CD4-positive, CD25-positive, alpha-beta regulatory T cell (primary cell): ENCODE results near the gene TSKS. TPM values are rescaled to one million over a fixed set of nuclear protein-coding genes. Genes with fewer than 3 reads are reported as not detected.
A peak's percentile ranks its signal among the peaks of the same experiment; 100 is the strongest.

Experiments
- ATAC-seq, 2 donors: fragments of 150-1000 bp; cut with Tn5 transposase; one replicate each; pipeline ENCODE4 v1.10.0; 2021; ENCODE audit warnings: low read depth in 2 of 2, moderate number of reproducible peaks in 2 of 2, moderate library complexity in 1 of 2
- DNase-seq, 3 donors: peaks; one replicate each; pipeline versions ENCODE4 v3.0.0 to v3.0.0-alpha.2; 2012 to 2022; ENCODE audit warnings: mixed read lengths in 1 of 3
- H3K27ac ChIP-seq: one replicate; pipeline ENCODE4 v1.7.0; 2013; ENCODE audit warnings: mild to moderate bottlenecking, low read length; ENCODE audit not compliant: insufficient read depth, poor library complexity, severe bottlenecking
- H3K27me3 ChIP-seq: one replicate; pipeline ENCODE4 v1.7.0; 2013; ENCODE audit warnings: low read length; ENCODE audit not compliant: control insufficient read depth, insufficient read depth
- H3K36me3 ChIP-seq: one replicate; pipeline ENCODE4 v1.7.0; 2013; ENCODE audit warnings: mild to moderate bottlenecking, low read length, moderate library complexity; ENCODE audit not compliant: control insufficient read depth, insufficient read depth
- H3K4me1 ChIP-seq: 2 replicates; pipeline ENCODE4 v1.7.0; 2013; ENCODE audit warnings: mild to moderate bottlenecking, low read length; ENCODE audit not compliant: insufficient read depth, control insufficient read depth, poor library complexity, severe bottlenecking
- H3K4me3 ChIP-seq: one replicate; pipeline ENCODE4 v1.7.0; 2013; ENCODE audit warnings: low read depth, mild to moderate bottlenecking, low read length, moderate library complexity
- H3K9me3 ChIP-seq, 2 experiments: 1 replicate in 1 of 2; 2 replicates in 1 of 2; pipeline ENCODE4 v1.7.0; 2013; ENCODE audit warnings: low read length in 2 of 2, mild to moderate bottlenecking in 1 of 2, moderate library complexity in 1 of 2; ENCODE audit not compliant: control insufficient read depth in 2 of 2
- H3K27ac Mint-ChIP-seq, 3 donors: one replicate each; pipeline ENCODE4 v1.8.0; 2020 to 2022; ENCODE audit warnings: mild to moderate bottlenecking in 3 of 3, mixed read lengths in 3 of 3, moderate library complexity in 2 of 3
- H3K27me3 Mint-ChIP-seq: one replicate; pipeline ENCODE4 v1.8.0; 2022; ENCODE audit warnings: mild to moderate bottlenecking, mixed read lengths
- H3K36me3 Mint-ChIP-seq: one replicate; pipeline ENCODE4 v1.8.0; 2020; ENCODE audit warnings: mixed read lengths
- H3K4me1 Mint-ChIP-seq, 4 donors: one replicate each; pipeline ENCODE4 v1.8.0; 2020 to 2022; ENCODE audit warnings: mixed read lengths in 4 of 4, mild to moderate bottlenecking in 1 of 4
- H3K4me3 Mint-ChIP-seq, 4 donors: one replicate each; pipeline ENCODE4 v1.8.0; 2020 to 2022; ENCODE audit warnings: mild to moderate bottlenecking in 4 of 4, mixed read lengths in 4 of 4, moderate library complexity in 3 of 4
- H3K9me3 Mint-ChIP-seq, 7 donors: one replicate each; pipeline ENCODE4 v1.8.0; 2020 to 2022; ENCODE audit warnings: mixed read lengths in 7 of 7, mild to moderate bottlenecking in 3 of 7, moderate library complexity in 2 of 7
- polyA plus RNA-seq, 4 donors: library from polyadenylated mRNA; unstranded; fragments of 300-500 nt; fragmentation: Illumina TruSeq; gene quantifications; one replicate each; pipeline ENCODE4 v1.2.3, GENCODE V29; 2021
- total RNA-seq: library from RNA; stranded (reverse); gene quantifications from one replicate; pipeline ENCODE4 v1.2.3, GENCODE V29; 2022

Gene TSKS
- total and polyA plus RNA-seq, 5 donors from 2014 or later, result 0.41 to 0.77 (median 0.45) TPM; not detected in 1

DNA sequence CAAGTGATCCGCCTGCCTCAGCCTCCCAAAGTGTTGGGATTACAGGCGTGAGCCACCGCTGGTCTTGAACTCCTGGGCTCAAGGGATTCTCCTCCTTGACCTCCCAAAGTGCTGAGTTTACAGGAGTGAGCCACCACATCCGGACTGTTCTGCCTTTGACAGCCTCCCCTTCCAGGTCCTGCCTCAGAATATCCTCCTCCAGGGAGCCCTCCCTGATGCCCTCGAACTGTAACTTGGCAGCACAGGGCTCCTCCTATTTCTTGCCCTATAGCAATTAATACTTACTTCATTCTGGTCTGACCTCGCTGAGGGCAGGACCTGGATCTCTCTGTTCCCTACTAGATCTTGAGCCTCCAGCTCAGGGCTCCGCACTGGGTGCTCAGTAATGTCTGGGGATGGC, 66.2 kb downstream of the TSKS start:
- H3K4me3 Mint-ChIP-seq, result no peak overlapping the region

DNA sequence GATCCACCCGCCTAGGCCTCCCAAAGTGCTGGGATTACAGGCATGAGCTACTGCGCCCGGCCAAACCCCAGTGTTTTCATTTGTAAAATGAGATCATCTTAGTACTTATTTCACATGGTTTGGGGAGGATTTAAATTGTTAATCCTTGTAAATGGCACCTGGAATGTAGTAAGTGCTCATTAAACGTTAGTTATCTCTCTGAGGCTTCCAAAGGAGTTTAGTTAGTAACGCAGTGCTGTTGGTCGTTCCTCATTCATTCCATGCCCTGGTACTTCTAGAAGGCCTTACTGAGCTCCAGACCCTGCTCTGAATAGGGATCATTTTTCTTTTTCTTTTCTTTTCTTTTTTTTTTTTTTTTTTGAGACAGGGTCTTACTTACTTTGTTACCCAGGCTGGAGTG, 67.0 kb downstream of the TSKS start:
- Mint-ChIP-seq H3K36me3 (no peaks in the 10 kb centered on the region), H3K4me1 (peaks cover 0 to 9% (median 3%) of the 10 kb centered on the region in 4 donors), H3K27ac (no peak overlapping the region), H3K4me3 (no peak overlapping the region), H3K9me3 (no peaks in the 10 kb centered on the region), H3K27me3 (peaks cover 12% of the 10 kb centered on the region)
- H3K4me1 ChIP-seq, result peaks cover 6% of the 10 kb centered on the region
- DNase-seq (no peak), ATAC-seq (no peak)
- no peak overlapping the region for H3K27ac ChIP-seq
- peaks cover 3% of the 10 kb centered on the region for H3K27me3 ChIP-seq
- no peaks in the 10 kb centered on the region for H3K36me3 ChIP-seq
- no peaks in the 10 kb centered on the region for H3K9me3 ChIP-seq
- H3K4me3 ChIP-seq, result no peak overlapping the region

More for the DNA sequence above, 66.2 kb downstream of the TSKS start:
- H3K27me3 ChIP-seq, result no peaks in the 10 kb centered on the region
- peaks cover 0 to 3% (median 0%) of the 10 kb centered on the region in 4 donors for H3K4me1 Mint-ChIP-seq
- no peaks in the 10 kb centered on the region for H3K36me3 Mint-ChIP-seq
- H3K9me3 Mint-ChIP-seq, result no peaks in the 10 kb centered on the region
- H3K27ac ChIP-seq, result no peak overlapping the region
- no peaks in the 10 kb centered on the region for H3K9me3 ChIP-seq
- DNase-seq (no peak), ATAC-seq (no peak)
- no peaks in the 10 kb centered on the region for H3K36me3 ChIP-seq
- no peaks in the 10 kb centered on the region for H3K4me1 ChIP-seq
- peaks cover 6% of the 10 kb centered on the region for H3K27me3 Mint-ChIP-seq
- H3K4me3 ChIP-seq, result no peak overlapping the region
- H3K27ac Mint-ChIP-seq, result peak overlapping the region in 1 of 3 donors; percentile 35

DNA sequence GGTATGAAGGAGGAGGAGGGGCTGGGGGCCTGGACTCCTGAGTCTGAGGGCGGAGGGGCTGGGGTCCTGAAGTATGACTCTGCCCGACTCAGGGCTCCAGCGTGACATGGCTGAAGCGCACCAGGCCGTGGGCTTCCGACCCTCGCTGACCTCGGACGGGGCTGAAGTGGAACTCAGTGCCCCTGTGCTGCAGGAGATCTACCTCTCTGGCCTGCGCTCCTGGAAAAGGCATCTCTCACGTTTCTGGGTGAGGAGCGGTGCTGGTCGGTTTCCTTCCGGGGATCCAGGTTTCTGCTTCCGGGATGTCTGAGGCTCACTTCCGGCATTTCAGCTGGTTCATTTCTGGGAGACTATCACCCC, 71.0 kb downstream of the TSKS start:
- no peaks in the 10 kb centered on the region for H3K36me3 ChIP-seq
- H3K27ac ChIP-seq, result no peak overlapping the region
- Mint-ChIP-seq H3K27ac (no peak overlapping the region), H3K4me3 (peak overlapping the region in 1 of 4 donors; percentile 2), H3K9me3 (no peaks in the 10 kb centered on the region), H3K4me1 (peaks cover 6 to 26% (median 12%) of the 10 kb centered on the region in 4 donors), H3K27me3 (peaks cover 22% of the 10 kb centered on the region), H3K36me3 (peaks cover 4% of the 10 kb centered on the region)
- H3K4me3 ChIP-seq, result no peak overlapping the region
- ATAC-seq, result no peak
- H3K9me3 ChIP-seq, result no peaks in the 10 kb centered on the region
- H3K27me3 ChIP-seq, result peaks cover 3% of the 10 kb centered on the region
- peaks cover 19% of the 10 kb centered on the region for H3K4me1 ChIP-seq
- no peak for DNase-seq

DNA sequence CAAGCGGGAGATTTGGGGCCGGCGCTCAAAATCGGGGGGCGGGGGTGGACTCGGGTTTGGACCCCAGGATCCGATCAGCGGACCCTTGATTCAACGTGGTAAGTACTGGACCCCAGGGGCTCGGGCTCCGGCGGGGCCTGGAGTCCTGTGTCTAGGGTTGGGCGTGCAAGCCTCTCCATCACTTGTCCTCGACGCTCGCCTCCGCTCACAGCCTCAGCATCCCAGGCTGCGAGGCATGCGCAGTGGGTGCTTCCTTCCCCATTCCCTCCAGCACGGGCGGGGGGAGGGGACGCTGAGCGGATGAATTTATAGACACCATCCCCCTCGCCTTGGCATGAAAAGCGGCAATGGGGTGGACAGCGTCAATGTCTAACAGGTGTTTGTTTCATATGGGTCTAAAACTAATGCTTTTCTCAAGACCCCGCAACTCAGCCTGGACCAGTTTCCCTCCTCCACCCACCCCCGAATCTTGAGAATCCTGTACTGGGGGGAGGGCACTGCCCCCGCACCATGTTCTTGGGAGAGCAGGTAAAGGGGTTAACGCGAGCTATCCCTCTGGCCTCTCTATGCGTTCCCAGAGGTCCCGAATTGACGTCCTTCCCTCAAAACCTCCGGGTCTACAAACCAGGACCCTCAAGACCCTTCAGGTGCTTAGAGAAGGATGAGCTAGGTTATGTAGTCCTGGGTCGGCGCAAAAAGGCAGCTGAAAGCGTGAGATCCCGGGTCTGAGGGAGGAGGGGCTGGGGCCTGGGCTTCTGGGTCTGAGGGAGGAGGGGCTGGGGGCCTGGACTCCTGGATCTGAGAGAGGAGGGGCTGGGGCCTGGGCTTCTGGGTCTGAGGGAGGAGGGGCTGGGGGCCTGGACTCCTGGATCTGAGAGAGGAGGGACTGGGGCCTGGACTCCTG, 71.6 kb downstream of the TSKS start:
- Histone ChIP-seq H3K4me1 (peaks cover 19% of the 10 kb centered on the region), H3K27ac (no peak overlapping the region), H3K9me3 (no peaks in the 10 kb centered on the region), H3K27me3 (peaks cover 3% of the 10 kb centered on the region), H3K4me3 (no peak overlapping the region), H3K36me3 (peaks cover 3% of the 10 kb centered on the region)
- Mint-ChIP-seq H3K36me3 (peaks cover 4% of the 10 kb centered on the region), H3K27ac (peak overlapping the region in 2 of 3 donors; percentile 49 to 81), H3K27me3 (peaks cover 22% of the 10 kb centered on the region), H3K4me3 (peak overlapping the region; percentile 71 to 98 (median 91)), H3K9me3 (no peaks in the 10 kb centered on the region), H3K4me1 (peaks cover 6 to 26% (median 12%) of the 10 kb centered on the region in 4 donors)
- DNase-seq (no peak), ATAC-seq (peak in 1 of 2 donors; percentile 30)

DNA sequence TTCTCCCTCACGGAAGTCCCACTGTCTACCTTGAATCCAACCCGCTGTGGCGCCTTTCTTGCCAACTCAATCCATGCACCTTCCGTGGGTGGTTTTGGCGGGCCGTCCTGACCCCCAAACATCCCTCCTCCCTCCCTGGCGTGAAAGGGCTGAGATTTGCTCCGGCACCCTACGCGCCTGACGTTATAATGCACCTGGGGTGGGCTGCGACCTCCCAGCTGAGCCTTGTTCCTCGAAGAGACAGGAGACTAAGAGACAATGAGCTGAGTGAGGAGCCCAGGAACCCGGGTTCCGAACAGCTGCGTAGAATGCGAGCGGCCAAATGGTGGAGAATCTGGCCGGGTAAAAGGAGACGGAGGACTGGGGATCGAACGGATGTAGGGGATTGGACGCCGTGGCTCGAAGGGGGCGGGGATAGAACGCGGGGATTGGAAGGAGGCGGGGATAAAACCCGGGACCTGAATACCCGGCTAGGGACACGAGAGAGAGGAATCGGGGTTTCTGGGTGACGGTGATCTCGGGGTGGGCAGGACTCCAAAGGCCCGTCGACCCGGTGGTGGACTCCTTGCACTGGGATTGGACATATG, 72.4 kb downstream of the TSKS start, which contains the start of gene CPT1C:
Gene CPT1C (plus strand): TSS at position 461 of the 587 bp plus-strand sequence. CDS start 1,137 bp downstream, outside the sequence.
- Mint-ChIP-seq H3K4me1 (peaks cover 6 to 26% (median 12%) of the 10 kb centered on the region in 4 donors), H3K4me3 (peak within 1 kb of the TSS; percentile 71 to 98 (median 91)), H3K9me3 (no peaks in the 10 kb centered on the region), H3K27me3 (peaks cover 22% of the 10 kb centered on the region), H3K27ac (peak within 1 kb of the TSS; percentile 49 to 86 (median 81)), H3K36me3 (peaks cover 5% of the 10 kb centered on the region)
- DNase-seq (peak; percentile 37 to 63 (median 55)), ATAC-seq (peak; percentile 34 to 40)
- Histone ChIP-seq H3K27ac (no peak within 1 kb of the TSS), H3K9me3 (no peaks in the 10 kb centered on the region), H3K4me3 (peak within 1 kb of the TSS; percentile 55), H3K27me3 (peaks cover 3% of the 10 kb centered on the region), H3K36me3 (peaks cover 8% of the 10 kb centered on the region), H3K4me1 (peaks cover 19% of the 10 kb centered on the region)

DNA sequence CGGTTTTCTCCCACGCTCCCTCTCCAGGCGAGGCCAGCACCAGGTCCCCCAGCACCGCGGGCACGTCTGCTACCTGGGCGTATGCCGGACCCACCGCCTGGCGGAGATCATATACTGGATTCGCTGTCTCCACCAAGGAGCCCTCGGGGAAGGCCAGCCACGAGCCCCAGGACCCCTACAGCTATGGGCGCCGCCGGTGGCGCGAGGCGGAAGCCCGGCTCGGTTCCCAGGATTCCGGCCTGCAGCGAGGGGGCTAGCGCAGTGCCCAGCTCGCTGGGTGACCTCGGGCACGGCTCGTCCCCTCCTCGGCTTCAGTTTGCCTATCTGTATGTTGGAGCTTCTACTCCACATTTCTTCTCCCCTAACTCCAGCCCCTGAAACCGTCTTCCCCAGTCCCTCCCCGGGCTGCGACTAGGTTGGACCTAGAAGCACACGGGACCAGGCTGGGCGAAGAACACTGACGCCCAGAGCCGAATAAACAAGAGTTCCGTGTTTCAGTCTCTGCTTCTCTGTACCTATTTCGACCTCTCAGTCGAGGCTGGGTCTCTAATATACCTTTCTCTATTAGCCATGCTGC, 72.9 kb downstream of the TSKS start:
- no peak overlapping the region for H3K27ac ChIP-seq
- peak in 1 of 2 donors; percentile 4 for ATAC-seq
- peak overlapping the region; percentile 71 to 98 (median 91) for H3K4me3 Mint-ChIP-seq

More for the DNA sequence above, 72.9 kb downstream of the TSKS start:
- Mint-ChIP-seq H3K36me3 (peaks cover 9% of the 10 kb centered on the region), H3K27me3 (peaks cover 22% of the 10 kb centered on the region), H3K9me3 (no peaks in the 10 kb centered on the region), H3K4me1 (peaks cover 6 to 26% (median 12%) of the 10 kb centered on the region in 4 donors), H3K27ac (peak overlapping the region; percentile 49 to 86 (median 71))
- Histone ChIP-seq H3K9me3 (no peaks in the 10 kb centered on the region), H3K36me3 (peaks cover 13% of the 10 kb centered on the region), H3K4me3 (peak overlapping the region; percentile 55), H3K4me1 (peaks cover 19% of the 10 kb centered on the region), H3K27me3 (peaks cover 3% of the 10 kb centered on the region)
- DNase-seq, result no peak
